Loucy (cell line): ENCODE results near the gene CACNA1A.

Experiments used
- EZH2phosphoT487 ChIP-seq: fragments of 200-600 bp; IDR thresholded peaks from 2 replicates; pipeline ENCODE4 v1.6.1; 2018; ENCODE audit warnings: antibody characterized with exemption, mild to moderate bottlenecking, moderate library complexity, borderline replicate concordance
- TF ChIP-seq, protein P1 (sequence below): fragments of 200-600 bp; sonication (generic); conservative IDR thresholded peaks from 2 replicates; pipeline ENCODE4 v1.5.1; 2014; ENCODE audit warnings: mild to moderate bottlenecking, antibody characterized with exemption, low read length

DNA sequence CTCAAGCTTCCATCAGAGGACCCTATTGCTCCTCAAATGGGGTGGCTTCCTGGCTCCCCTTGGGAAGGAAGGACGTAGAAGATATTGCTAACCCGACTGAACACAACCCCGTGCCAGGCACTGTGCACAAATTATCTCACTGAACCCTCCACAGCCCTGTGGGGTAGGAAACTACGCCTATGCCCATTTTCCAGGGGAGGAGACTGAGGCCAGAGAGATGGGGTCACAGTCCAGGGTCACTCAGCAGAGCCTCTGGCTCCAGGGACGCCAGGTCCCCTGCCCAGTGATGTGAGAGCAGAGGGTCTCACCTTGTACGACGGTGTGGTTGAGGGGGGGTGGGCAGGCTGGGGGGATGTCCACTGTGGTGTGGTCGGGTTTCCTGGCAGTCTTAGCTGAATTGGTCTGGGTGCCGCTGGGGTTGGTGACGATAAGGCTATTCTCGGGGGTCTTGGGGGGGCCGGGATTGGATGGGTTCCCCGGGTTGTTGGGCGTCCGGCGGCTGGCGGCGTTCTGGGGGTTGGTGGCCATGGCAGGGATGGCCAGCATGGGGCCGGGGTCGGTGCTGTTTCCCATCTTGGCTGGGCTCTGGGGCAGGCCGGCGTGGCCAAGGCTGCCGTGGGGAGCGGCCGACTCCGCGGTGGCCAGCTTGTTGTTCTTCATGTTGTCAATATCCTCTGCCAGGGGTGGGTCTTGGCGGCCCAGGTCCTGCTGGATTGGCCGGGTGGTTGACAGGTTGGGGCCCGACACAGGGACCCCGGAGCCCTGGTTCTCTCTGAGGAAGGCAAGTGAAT is 219.9 kb downstream of the CACNA1A start:
- TF ChIP-seq, protein P1, sequence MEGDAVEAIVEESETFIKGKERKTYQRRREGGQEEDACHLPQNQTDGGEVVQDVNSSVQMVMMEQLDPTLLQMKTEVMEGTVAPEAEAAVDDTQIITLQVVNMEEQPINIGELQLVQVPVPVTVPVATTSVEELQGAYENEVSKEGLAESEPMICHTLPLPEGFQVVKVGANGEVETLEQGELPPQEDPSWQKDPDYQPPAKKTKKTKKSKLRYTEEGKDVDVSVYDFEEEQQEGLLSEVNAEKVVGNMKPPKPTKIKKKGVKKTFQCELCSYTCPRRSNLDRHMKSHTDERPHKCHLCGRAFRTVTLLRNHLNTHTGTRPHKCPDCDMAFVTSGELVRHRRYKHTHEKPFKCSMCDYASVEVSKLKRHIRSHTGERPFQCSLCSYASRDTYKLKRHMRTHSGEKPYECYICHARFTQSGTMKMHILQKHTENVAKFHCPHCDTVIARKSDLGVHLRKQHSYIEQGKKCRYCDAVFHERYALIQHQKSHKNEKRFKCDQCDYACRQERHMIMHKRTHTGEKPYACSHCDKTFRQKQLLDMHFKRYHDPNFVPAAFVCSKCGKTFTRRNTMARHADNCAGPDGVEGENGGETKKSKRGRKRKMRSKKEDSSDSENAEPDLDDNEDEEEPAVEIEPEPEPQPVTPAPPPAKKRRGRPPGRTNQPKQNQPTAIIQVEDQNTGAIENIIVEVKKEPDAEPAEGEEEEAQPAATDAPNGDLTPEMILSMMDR: no peak
- TF ChIP-seq EZH2phosphoT487: no peak
